ENCODE data around the gene ITPR2.
"Not testable (repeated sequence)": the region's sequence is repeated elsewhere in the genome, so short reads cannot be mapped to it uniquely, and the experiment has no call there.

ITPR2 gene

GRCh38 chr12:26848156-26848825, 15.3 kb upstream of the ITPR2 start:
- DNase-seq, result no peak

GRCh38 chr12:26847431-26847830, 14.4 kb upstream of the ITPR2 start:
- DNase-seq, result no peak

- DNase-seq, result no peak
Measured at GRCh38 chr12:26846416-26846815, 13.4 kb upstream of the ITPR2 start.

DNA sequence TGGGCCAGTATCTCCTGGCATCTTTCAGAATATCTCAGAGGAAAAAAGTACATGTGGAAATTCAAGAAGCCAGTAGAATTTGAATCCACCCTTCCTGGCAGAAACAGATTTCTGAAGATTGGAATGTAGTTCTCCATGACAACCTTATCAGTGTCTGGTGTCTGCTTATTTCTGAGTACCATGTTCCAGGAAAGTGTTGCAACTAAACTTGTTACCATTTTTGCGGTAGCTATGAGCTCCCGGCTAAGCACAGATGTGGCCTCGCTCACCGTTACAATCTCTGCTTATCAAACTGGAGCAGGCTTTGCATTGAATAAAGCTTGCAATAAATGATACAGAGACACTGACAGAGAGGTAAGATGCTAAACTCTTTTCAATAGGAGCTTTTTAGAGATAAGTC, 13.0 kb upstream of the ITPR2 start:
- DNase-seq, result no peak

GRCh38 chr12:26845057-26845666, 12.2 kb upstream of the ITPR2 start:
- DNase-seq, result no peak

DNA sequence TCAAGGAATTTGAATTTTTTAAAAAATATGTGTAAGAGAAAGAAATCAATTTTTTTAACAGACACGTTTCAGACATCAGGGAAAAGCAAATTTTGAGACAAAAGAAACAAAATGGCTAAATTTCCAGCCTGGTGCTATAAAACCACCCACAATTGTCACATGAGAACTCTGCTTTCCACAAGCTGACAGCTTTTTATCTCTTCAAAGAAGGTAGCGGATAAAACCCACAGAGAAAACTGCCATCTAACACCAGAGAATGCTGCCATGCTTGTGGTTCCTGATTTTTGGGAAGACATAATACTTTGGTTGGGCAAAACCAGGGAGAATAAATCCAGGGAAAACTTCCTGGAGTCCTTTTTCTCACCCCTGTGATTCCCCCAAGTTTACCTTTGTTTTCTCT, 10.3 kb upstream of the ITPR2 start:
- no peak for DNase-seq

DNA sequence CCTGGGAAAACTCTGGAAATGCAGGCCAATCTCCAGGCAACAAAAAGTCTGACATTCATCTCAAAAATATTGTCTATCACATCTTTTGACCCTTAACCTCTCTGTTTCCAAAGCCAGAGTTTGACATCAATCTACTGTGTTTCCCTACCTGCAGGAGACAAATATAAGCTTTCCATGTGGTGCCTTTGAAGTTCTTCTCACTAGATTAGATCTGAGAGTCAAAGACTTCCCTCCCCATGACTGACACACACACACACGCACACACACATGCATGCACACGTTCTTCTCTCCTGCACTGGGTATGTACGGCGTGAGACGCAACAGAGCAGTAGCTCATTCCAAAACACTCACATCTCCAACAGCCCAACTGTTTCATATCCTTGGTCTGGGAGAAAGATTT, 8.1 kb upstream of the ITPR2 start:
- no peak for DNase-seq

DNA sequence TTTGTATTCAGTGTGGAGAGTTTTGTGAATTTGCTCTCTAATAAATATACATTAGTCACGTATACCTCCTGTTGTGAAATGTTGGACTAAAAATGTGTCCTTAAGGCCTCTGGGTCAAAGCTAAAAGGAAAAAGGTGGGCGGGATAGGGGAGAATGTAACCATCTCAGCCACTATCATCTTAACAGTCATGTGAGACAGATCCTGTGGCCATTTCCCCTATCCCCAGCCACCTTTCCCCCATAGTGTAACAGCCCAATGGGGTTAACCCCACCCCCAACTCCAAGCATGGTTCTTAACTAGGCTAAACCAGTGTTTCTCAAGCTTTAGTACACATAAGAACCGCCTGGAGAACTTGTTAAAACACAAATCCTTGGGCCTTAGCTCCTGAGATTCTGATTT, 6.5 kb upstream of the ITPR2 start:
- DNase-seq, result no peak

- no peak for DNase-seq
Measured at GRCh38 chr12:26838888-26839416, 6.0 kb upstream of the ITPR2 start.

- no peak for DNase-seq
Measured at GRCh38 chr12:26836201-26836600, 3.2 kb upstream of the ITPR2 start.

DNA sequence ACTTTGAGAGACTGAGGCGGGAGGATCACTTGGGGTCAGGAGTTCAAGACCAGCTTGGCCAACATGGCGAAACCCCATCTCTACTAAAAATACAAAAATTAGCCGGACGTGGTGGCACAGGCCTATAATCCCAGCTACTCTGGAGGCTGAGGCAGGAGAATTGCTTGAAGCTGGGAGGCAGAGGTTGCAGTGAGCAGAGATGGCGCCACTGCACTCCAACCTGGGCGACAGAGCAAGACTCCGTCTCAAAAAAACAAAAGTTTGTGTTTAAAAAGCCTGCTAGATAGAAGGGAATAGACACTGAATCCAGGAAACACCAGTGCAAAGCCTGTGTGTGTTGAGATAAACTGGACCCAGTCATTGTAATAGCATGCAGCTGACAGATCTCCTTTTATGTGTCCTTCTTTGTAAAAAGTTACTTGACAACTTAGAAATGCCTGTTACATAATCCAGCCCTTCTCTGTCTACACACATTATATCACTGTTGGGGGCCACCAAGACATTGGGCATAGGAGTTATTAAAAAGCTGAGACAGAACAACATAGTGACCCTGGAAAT, 1.6 kb upstream of the ITPR2 start:
- DNase-seq, result not testable (repeated sequence)

DNA sequence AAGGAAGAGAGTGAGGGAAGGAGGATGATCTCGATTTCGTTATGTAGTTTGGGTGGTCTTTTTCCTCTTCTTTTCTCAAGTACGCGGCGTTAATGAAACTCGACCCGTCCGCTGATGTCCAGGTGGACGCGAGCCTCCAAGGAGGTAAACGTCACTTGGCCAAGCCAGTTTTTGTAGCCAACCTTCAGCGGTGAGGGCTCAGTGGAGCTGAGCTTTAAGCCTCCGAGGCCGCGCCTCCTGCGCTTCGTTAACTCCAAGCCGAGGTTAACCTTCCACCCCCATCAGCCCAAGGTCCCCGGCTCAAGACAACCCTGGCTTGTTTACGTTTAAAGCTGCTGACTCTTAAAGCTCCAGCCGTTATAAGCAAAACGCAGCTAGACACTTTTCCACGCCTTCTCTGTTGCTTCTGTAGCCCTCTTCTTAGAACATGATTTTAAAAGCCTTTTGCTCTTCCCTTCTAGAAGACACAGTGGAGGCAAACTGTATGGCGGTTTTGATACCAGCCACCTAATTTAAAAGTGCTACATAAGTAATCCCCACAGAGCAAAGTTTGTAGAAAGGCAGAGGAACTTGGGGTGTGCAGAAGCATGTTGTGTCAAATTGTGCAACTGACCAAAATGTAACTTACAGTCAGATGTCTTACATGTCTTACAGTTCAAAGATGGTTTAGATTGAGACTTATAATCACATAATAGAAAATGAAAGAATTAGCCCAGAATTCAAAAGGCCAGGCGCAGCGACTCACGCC, 923 bp upstream of the ITPR2 start:
- DNase-seq, result peak; percentile 16

DNA sequence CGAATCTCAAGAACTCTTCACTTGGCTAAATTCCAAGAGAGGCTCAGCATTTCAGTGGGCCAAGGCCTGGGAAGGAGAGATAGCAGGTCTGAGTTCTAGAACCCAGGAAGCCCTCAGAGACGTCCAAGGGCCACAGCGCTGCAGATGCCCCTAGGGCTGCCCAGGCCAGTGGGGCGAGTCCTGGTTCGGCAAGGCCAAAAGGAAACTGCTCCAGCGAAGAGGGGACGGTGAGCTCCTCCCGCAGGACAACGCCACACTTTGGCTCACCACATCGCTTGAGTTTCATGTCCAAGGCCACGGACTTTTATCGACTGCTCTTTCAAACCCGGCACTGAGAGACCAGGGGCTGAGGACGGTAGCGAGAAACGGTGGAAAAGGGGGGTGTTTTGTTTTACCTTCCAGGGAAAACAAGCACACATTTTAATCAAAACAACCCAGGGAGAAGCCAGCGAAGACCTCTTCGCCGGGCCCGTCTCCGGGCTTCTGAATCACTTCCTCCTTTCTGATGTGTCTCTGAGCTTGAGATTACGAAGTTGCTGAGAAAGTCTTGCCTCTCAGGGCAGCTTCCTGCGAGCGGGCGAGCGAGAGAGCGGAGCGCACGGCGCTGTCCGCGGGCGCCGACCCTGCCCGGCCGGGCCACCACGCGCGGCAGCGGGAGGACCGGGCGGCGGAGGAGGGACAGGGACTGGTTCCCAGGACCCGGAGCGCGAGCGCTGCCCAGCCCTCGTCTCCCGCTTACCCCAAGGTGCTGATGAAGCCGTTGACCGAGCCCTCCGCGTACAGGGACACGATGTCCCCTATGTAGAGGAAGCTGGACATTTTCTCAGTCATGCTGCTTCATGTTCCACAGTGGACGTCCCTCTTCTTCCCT, 808 bp downstream of the ITPR2 start:
- peak; percentile 48 for DNase-seq

DNA sequence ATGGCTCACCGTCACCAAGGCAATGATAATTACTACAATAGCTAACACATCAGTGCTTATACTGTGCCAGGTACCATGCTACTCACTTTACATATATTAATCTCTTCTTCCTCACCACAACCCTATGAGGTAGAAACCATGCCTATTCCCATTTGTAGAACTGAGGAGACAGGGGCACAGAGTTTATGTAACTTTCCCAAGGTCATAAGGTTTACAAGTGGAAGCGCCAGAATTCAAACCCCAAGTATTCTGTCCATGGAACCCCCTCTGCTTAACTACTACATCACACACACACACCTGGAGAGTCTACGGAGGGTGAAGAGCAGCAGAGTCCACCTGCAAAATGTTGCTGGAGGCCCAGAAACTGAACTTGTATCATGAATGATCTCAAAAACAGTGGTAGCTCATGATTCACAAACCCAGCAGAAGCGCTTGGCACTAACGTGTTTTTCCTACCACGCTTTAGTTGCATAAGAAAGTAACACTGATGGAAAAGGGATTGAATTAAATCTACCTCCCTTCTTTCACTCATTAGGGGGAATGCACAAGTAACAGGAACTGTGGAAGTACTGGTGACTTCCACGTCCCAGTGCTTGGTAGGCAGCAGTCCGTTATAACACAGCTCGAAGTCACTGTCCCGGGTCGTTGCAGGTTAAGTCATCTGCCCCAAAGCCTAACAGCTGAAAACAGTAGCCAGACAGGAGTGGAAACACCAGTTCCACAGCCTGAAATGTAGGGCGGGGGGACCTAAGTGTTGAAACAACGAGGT, 2.0 kb downstream of the ITPR2 start:
- no peak for DNase-seq

DNA sequence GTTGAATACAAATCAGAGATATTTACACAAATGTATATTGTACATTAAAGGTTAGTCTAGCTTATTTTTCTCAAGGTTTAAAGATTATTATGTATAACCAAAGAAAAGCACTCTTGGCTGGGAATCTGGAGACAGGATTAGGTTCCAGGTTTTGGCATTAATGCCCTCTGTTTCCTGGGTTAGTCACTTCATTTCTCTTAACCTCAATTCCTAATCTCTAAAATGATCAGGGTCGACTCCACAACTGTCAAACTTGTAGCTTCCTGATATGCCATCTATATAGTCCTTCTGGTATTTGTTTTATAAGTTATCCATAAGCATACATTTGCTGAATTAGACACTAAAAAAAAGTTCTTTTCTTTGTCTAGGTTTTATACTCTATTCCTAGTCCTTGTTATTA, 2.6 kb downstream of the ITPR2 start:
- DNase-seq, result no peak

DNA sequence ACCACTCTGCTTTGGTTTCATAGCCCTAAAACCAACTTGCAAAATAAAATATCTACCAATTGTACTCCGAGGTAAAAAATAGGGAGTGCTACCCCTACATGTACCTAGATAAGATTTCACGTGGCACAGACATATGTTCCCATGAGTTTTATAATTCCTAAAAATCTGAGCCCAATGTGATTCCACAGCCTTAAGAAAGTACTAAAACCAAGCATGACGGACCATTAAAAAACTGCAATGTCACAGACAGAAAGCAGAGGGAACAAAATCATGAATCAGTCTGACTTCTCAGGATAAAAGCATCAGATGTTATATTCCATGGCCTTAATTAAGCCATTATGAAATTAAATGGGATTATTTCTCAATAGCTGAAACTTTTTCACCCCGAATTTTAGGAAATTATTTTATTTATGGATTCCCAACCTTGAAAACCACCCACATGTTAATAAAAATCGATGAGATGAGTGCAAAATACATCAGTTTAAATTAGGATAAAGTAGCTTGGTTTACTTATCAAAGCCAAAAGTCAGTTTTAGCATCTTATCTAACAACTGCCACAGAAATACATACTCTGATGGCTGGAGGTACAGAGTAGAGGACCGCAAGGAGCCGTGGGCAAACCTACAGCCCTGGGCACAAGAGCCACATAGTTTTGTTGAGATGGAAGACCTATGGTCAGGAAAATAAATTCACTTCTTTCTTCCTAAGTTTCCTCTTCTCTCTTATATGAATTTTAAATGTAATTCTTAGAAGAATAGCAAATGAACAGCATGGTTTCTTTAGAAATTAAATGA, 4.5 kb downstream of the ITPR2 start:
- DNase-seq, result no peak

- no peak for DNase-seq
Measured at GRCh38 chr12:26826437-26826836, 6.6 kb downstream of the ITPR2 start.

DNA sequence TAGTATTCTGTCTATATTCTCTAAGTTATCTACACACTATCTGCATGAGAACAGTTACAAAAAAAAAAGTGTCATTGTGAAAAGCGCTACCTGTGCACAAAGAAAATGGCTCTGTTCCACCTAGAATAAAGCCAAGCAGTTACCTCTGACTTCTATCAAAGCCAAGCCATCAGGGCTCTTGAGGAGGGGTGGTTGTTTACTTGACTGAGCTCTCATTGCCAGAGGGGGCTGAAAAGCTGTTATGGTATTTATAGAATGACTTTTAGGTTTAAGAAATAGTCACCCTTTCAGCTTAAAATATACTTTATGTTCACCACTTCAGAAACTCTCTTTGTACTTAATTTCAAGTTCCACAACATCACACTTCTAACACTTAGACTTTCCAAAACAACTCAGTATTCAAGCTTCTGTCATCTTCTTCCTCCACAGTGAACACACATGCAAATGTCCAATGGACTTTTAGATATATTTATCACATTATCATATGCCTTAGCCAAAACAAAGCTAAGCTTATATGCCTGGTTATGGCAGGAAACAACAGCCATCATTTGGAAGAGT, 7.5 kb downstream of the ITPR2 start:
- DNase-seq, result no peak

- no peak for DNase-seq
Measured at GRCh38 chr12:26823390-26823789, 9.6 kb downstream of the ITPR2 start.

DNA sequence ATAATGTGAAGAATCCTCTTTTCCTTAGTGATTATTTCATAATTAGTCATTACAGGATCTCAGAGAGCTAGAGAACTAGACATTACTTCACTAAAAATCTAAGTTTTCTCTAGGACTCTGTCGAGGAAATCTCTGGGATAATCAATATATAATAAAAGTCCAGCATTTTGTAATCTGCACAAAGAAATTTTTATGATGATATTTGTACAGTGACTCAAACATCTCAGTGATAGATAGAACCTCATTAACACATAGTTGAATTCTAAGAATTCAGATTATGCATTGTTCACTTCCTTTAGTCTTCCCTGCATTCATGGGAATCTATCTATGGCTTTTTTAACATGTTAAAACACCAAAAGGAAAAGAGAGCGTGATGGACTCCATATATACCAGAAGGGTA, 11.0 kb downstream of the ITPR2 start:
- DNase-seq, result no peak

Measured in effector CD4-positive, alpha-beta T cell (primary cell).